Esophagus (tissue), 2 donors: ENCODE results near the gene NAB1. TPM values are rescaled to one million over a fixed set of nuclear protein-coding genes. Genes with fewer than 3 reads are reported as not detected.

Experiments
- H3K27ac ChIP-seq, 2 donors: one replicate each; pipeline ENCODE4 v1.5.1; 2013; ENCODE audit warnings: low read depth in 2 of 2, mild to moderate bottlenecking in 2 of 2, inconsistent platforms in 1 of 2, low read length in 1 of 2, moderate library complexity in 1 of 2
- H3K27me3 ChIP-seq, 2 donors: one replicate each; pipeline ENCODE4 v1.6.1; 2013; ENCODE audit warnings: low read length in 2 of 2, control low read depth in 1 of 2, mild to moderate bottlenecking in 1 of 2; ENCODE audit not compliant: insufficient read depth in 2 of 2, control insufficient read depth in 1 of 2
- H3K36me3 ChIP-seq, 2 donors: one replicate each; pipeline ENCODE4 v1.6.1; 2013; ENCODE audit warnings: low read length in 1 of 2; ENCODE audit not compliant: control insufficient read depth in 2 of 2, insufficient read depth in 2 of 2
- H3K4me1 ChIP-seq, 2 donors: one replicate each; pipeline ENCODE4 v1.6.1; 2013; ENCODE audit warnings: low read length in 1 of 2; ENCODE audit not compliant: control insufficient read depth in 2 of 2, insufficient read depth in 2 of 2
- H3K4me3 ChIP-seq, 2 donors: one replicate each; pipeline ENCODE4 v1.5.1; 2013; ENCODE audit warnings: low read length in 2 of 2, mild to moderate bottlenecking in 2 of 2, low read depth in 1 of 2, moderate library complexity in 1 of 2
- H3K9me3 ChIP-seq, 2 donors: one replicate each; pipeline ENCODE4 v1.6.1; 2013; ENCODE audit warnings: mild to moderate bottlenecking in 2 of 2, low read depth in 1 of 2, low read length in 1 of 2, moderate library complexity in 1 of 2; ENCODE audit not compliant: control insufficient read depth in 2 of 2, insufficient read depth in 1 of 2
- WGBS, 2 donors: extraction: QIAGEN DNeasy Blood & Tissue Kit; methylation state at CpG; one replicate each; pipeline ENCODE4 v1.1.7; 2013; 5-methylcytosine and 5-hydroxymethylcytosine counted together
- polyA plus RNA-seq, 2 donors: library from polyadenylated mRNA; stranded (reverse); fragments of 200-250 nt; gene quantifications; one replicate each; pipeline ENCODE4 v1.2.3, GENCODE V29; 2013
- donor health status: healthy with polysubstance abuse.
- donor health status: Bipolar disorder and iron deficiency.

The NAB1 gene
- polyA plus RNA-seq, 2 donors = 16.8 to 25.4 TPM

DNA sequence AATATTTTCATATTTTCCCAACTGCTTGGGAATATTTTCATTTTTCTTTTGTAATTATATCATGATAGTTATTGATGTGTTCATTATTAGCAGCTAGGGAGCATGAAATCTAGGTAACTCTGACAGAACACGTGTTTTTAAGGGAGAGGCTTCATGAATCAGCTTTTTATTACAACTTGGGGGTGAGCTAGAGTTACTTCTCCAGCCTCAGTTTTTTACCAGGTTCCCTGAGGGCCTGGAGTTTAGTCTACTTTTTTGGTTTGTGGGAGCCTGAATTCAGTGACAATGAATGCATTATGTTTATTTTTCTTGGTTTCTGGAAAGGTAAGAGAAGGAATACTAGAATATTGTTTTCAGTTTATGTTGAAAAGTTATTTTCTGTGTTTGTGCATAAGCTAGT lies 18.0 kb downstream of the NAB1 start:
- peaks cover 0 to 2% of the 10 kb centered on the region in 2 donors for H3K36me3 ChIP-seq
- 50 to 54% methylated on average over 1 of the region's 1 CpG for WGBS, 2 donors
- H3K27ac ChIP-seq = no peak overlapping the region
- no peak overlapping the region for H3K4me3 ChIP-seq
- H3K27me3 ChIP-seq = no peaks in the 10 kb centered on the region
- H3K9me3 ChIP-seq = no peaks in the 10 kb centered on the region
- H3K4me1 ChIP-seq = no peaks in the 10 kb centered on the region

- Histone ChIP-seq H3K4me3 (no peak overlapping the region), H3K36me3 (peaks cover 0 to 2% of the 10 kb centered on the region in 2 donors), H3K9me3 (no peaks in the 10 kb centered on the region), H3K27me3 (no peaks in the 10 kb centered on the region), H3K27ac (no peak overlapping the region), H3K4me1 (no peaks in the 10 kb centered on the region)
Measured at GRCh38 chr2:190668892-190669291, 20.0 kb downstream of the NAB1 start.

GRCh38 chr2:190670182-190670946 lies 21.5 kb downstream of the NAB1 start:
- H3K27me3 ChIP-seq = no peaks in the 10 kb centered on the region
- no peak overlapping the region for H3K4me3 ChIP-seq
- no peaks in the 10 kb centered on the region for H3K9me3 ChIP-seq
- WGBS, 2 donors = 82 to 85% methylated on average over 10 of the region's 10 CpGs
- H3K36me3 ChIP-seq = peaks cover 3 to 5% of the 10 kb centered on the region in 2 donors
- no peak overlapping the region for H3K27ac ChIP-seq
- H3K4me1 ChIP-seq = no peaks in the 10 kb centered on the region

DNA sequence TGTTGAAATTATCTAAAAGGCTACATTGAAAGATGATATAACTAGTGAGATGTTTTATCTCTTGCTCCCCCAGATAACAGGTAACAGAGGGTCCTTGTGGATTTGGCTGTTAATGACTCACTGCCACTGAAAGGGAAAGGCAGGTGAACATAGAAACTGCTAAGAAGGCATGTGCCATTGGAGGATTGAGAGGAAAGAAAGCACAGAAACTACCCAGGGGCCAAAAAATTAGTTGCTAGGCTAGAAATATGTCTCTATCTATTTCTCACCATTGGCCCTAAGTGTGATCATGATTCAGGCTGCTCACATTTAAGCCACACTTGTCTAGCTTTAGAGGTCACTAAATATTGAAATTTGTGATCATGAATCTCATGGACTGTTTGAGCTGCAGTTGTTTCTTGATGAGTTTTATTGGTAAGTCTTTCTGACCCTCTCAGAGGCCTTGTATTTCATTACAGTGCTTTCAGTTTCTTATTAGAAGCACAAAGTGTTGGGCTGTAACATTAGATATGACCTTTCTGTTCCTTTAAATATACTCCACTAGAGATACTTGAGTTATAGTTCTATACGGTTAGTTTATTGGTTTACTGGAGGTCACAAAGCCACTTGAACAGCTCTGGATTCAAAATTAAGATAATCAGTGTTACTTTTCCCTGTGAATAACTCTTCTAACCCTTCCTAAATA lies 26.2 kb downstream of the NAB1 start:
- Histone ChIP-seq H3K9me3 (no peaks in the 10 kb centered on the region), H3K27me3 (no peaks in the 10 kb centered on the region), H3K4me3 (no peak overlapping the region), H3K4me1 (no peaks in the 10 kb centered on the region), H3K27ac (no peak overlapping the region), H3K36me3 (peaks cover 3 to 6% of the 10 kb centered on the region in 2 donors)
- WGBS, 2 donors = 34 to 67% methylated on average over 1 of the region's 1 CpG

DNA sequence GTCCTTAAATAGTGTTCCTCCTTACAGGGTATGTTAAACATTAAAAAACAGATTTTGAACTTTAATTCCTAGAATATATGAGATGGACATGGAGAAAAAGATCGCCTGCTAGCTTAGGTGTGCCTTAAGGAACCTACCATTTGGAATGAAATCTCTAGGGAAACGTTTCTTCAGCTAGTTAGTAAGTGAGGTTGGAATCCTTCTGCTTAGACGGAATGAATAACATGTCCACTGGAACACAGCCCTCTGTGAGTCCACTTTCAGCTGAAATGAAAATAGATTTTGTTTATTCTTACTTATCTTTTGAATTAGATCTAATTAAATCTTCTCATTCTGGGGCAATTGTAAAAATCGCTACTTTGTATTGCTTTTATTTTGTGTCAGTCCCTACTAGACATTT lies 28.4 kb downstream of the NAB1 start:
- Histone ChIP-seq H3K4me3 (no peak overlapping the region), H3K4me1 (no peaks in the 10 kb centered on the region), H3K36me3 (peaks cover 3 to 6% of the 10 kb centered on the region in 2 donors), H3K27ac (no peak overlapping the region), H3K9me3 (no peaks in the 10 kb centered on the region), H3K27me3 (no peaks in the 10 kb centered on the region)
- WGBS, 2 donors = 79 to 80% methylated on average over 4 of the region's 4 CpGs

GRCh38 chr2:190678444-190679162 lies 29.7 kb downstream of the NAB1 start:
- Histone ChIP-seq H3K4me3 (no peak overlapping the region), H3K27ac (no peak overlapping the region), H3K27me3 (no peaks in the 10 kb centered on the region), H3K4me1 (no peaks in the 10 kb centered on the region), H3K9me3 (no peaks in the 10 kb centered on the region), H3K36me3 (peaks cover 3 to 6% of the 10 kb centered on the region in 2 donors)
- 60 to 66% methylated on average over 6 of the region's 6 CpGs for WGBS, 2 donors

DNA sequence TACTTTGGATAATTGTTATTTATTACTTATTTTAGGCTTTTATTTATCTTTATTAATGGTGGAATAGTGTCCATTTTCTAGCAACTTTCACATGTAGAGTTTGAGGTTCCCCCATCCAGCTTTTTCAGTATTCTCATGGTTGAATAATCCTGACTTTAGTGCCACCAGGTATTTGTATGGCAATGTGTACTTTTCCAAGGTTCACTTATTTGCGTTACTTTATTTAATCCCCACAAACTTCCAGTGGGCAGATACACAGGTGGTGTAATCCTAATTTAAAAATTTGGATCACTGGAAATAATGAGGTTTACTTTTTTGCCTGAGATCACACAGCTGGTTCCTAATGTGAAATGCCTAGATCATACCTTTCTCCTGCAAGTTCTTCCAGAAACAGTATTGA lies 30.5 kb downstream of the NAB1 start:
- Histone ChIP-seq H3K9me3 (no peaks in the 10 kb centered on the region), H3K27me3 (no peaks in the 10 kb centered on the region), H3K4me1 (no peaks in the 10 kb centered on the region), H3K27ac (no peak overlapping the region), H3K4me3 (no peak overlapping the region), H3K36me3 (peaks cover 0 to 3% of the 10 kb centered on the region in 2 donors)
- WGBS, 2 donors = 89% methylated on average over 1 of the region's 1 CpG

- H3K4me3 ChIP-seq = no peak overlapping the region
- H3K36me3 ChIP-seq = peaks cover 0 to 3% of the 10 kb centered on the region in 2 donors
- H3K4me1 ChIP-seq = no peaks in the 10 kb centered on the region
- no peaks in the 10 kb centered on the region for H3K9me3 ChIP-seq
- H3K27me3 ChIP-seq = no peaks in the 10 kb centered on the region
- no peak overlapping the region for H3K27ac ChIP-seq
- WGBS, 2 donors = 78 to 81% methylated on average over 12 of the region's 12 CpGs
Measured at GRCh38 chr2:190679813-190680591, 31.1 kb downstream of the NAB1 start.

GRCh38 chr2:190682168-190682567 lies 33.3 kb downstream of the NAB1 start:
- no peaks in the 10 kb centered on the region for H3K27me3 ChIP-seq
- no peak overlapping the region for H3K27ac ChIP-seq
- peaks cover 0 to 5% of the 10 kb centered on the region in 2 donors for H3K36me3 ChIP-seq
- no peaks in the 10 kb centered on the region for H3K9me3 ChIP-seq
- H3K4me3 ChIP-seq = no peak overlapping the region
- no peaks in the 10 kb centered on the region for H3K4me1 ChIP-seq
- 84 to 85% methylated on average over 5 of the region's 5 CpGs for WGBS, 2 donors
